Embryonic facial prominence (tissue), 1 donor: ENCODE data around the gene MEAF6.

Source experiments
- DNase-seq: peaks from one replicate; pipeline ENCODE4 v3.0.0-alpha.2; 2016; ENCODE audit errors: extremely low spot score

Gene MEAF6

DNA sequence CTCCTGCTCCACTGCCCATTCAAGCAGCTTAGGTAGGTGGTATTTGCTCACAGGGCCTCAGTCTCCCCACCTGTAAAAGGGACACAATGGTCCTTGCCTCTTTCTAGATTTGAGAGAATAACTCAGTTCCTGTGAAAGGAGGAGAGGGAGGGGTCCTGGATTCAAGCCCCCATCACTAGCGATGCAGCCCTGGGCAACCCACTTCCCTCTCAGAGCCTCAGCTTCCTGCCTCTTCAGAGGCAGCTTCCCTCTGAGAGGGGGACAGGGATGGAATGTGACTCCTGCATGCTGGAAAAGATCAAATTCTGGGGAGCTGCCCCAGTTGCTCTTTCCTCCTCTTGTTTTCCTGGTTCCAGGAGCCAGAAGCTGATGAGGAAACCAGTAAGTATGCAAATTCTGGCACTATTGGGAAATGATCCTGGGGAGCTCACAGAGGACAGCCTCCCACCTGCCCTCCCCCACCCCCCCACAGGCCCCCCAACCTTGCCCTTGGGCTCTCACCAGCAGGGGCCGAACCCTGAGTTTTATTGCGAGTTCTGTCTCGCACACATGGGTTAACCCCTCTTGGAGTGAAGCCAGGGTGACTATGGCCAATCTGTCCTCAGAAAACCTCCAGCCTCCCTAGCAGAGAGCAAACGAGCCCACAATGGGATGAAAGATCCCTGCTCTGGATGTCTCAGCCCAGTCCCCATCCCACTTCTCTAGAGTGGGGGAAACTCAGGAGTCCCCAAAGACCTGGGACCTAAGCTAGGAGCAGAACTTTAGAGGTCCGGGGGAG lies 28.5 kb downstream of the MEAF6 start:
- DNase-seq: no peak

DNA sequence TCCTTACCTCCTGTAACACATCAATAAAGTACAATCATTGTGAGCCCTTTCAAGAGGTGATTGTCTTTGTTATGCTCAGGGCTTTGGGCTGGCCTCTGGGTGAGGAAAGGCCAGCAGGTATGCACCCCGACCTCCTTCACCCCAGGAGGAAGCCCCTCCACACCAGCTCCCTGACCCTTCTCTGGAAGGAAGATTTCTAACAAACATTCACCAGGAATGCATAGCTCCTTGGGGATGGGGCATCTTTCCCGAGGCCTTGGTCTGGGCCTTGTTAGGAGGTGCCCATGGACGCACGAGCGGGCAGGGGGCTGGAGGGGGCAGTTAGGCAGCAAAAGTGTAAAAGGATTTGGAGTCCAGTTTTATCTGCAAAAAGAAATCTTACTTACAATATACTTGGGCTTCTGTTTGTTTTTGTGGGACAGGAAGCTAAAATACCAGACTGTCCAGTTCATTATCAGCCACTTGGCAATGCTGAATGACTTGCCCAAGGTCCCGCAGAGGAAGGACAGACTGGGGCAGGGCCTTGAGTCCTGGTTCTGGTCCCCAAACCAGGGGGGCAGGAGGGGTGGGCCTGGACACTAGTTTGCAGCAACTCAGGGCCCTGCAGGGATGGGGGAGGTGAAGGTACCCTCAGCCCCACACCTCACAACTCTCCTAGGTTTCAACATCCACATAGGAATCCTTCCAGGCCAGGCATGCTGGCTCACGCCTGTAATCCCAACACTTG lies 30.1 kb downstream of the MEAF6 start:
- DNase-seq: no peak

DNA sequence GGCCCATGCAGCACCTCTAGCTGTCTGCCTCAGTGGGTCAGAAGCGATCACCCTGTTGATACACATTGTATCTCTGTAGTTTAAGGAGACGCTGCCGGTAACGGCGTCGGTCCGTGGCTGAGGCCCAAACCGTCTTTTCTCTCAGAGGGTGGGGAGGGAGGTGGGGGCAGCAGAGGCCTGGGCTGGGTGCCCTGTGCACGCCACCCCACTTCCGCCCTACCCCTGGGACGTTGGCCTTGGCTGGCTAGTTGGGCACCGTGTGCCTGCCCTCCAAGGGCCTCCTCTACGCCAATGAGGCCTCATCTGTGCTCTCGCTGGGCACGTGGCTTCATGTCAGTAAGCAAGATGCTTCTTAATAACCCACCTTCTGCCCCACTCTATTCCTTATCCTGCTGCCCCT lies 30.8 kb downstream of the MEAF6 start:
- DNase-seq: no peak

DNA sequence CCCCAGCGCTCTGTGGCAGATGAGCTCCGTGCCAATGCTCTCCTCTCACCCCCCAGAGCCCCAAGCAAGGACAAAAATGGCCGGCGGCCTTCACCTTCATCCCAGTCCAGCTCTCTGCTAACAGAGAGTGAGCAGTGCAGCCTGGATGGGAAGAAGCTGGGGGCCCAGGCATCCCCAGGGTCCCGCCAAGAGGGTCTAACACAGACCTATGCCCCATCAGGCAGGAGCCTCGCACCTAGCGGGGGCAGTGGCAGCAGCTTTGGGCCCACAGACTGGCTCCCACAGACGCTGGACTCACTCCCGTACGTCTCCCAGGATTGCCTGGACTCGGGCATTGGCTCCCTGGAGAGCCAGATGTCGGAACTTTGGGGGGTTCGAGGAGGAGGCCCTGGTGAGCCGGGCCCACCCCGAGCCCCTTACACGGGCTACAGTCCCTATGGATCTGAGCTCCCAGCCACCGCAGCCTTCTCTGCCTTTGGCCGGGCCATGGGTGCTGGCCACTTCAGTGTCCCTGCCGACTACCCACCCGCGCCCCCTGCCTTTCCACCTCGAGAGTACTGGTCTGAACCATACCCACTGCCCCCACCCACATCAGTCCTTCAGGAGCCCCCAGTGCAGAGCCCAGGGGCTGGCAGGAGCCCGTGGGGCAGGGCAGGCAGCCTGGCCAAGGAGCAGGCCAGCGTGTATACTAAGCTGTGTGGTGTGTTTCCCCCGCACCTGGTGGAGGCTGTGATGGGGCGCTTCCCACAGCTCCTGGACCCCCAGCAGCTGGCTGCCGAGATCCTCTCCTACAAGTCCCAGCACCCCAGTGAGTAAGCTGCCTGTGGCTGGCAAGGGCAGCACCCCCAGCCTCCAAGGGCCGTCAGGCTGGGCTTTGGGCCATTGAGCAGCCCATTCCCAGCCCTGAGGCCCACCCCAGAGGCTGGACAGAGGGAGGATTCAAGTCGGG lies 31.5 kb downstream of the MEAF6 start:
- no peak for DNase-seq

DNA sequence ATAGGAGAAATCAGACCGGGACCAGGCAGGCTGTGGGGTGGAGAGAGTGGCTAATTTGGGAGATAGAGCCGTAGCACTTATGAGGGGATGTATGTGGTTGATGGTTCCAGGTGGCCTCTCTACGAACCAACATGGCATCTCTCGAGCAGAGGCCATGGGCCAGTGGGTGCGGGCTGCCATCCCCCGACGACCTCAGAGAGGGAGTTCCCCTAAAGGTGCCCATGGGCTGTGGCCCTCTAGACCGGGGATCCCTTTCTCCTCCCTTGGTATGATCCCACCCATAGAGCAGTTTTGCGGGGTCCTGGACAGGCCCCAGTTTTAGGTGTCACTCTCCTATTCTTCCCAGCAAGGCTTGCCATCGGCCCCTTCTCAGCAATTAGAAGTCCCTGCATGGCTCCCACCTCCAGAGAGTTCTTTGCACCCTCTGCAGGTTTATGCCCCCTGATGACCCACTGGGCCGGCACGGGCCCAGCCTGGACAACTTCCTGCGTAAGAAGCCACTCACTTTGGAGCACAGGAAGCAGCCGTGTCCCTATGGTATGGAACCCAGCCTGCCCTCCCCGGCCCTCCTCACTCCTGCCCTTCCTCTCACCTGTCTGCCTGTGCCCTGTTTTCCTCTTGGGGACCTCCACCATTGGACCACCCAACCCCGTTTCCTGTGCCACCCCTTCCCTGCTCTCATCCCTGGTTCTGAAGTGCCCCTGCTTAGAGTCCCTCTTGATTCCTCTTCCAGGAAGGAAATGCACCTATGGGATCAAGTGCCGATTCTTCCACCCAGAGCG lies 32.4 kb downstream of the MEAF6 start:
- DNase-seq: no peak

DNA sequence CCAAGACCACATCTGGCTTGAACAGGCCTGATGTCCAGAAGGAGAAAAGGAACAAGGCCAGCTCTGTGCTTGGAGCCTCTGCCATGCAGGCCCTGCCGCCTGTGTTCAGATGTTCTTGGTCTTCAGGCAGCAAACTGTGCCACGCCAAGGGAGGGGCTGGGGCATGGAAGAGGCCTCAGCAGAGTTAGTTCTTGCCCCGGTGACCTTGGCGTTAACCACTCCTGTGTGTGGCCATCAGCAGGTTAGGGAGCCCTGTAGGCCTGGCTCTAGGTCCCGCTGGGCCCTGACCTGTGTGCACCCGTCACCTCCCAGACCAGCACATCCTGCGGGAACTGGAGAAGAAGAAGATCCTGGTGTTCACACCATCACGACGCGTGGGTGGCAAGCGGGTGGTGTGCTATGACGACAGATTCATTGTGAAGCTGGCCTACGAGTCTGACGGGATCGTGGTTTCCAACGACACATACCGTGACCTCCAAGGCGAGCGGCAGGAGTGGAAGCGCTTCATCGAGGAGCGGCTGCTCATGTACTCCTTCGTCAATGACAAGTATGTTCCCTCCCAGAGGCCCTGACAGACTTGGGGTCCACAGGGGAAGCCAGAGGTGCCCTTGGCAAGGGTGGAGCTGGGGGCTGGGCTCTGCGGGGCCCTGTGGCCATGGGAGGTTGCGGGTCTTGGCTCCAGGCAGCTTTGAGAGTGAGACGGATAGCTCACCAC lies 33.1 kb downstream of the MEAF6 start:
- no peak for DNase-seq

DNA sequence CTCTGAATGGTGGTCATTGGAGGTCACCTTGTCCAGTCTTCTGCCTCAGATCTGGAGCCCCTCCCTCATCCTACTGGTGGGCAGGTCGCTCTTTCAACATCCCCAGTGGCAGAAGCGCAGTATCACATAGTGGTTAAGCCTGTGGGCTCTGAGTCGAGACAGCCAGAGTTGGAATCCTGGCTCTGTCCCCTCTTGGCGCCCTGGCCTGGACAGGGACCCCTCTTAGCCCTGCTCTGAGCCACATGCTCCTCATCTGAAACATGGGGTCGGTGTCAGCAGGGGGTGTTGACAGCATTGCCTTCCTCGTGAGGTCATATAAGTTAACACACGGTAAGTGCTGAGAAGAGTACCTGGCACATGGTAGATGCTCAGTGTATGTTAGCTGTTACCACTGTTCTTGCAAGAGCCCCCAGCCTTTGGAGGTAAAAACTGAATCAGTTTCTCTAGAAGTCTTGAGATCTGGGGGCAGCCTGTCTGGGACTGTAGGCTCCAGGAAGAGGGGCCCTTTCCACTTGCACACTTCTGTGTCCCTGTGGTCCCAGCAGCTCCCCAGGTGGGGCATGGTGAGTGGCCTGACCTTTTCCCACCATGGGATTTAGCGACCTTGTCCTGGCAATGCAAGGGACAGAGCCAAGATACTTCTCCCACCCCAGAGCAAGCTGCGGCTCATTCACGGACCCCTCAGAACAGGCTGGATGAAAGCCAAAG lies 33.8 kb downstream of the MEAF6 start:
- DNase-seq: no peak

DNA sequence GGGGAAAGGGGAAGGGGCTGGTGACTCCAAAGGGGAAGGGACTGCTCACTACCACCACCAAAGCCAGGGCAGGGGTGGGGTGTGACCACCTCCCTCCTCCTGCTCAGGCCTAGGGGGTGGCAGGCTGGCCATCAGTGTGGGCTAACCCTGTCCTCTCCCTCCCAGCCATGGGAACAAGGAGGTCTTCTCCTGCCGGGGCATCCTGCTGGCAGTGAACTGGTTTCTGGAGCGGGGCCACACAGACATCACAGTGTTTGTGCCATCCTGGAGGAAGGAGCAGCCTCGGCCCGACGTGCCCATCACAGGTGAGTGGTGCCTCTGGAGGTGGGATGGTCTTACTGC lies 34.5 kb downstream of the MEAF6 start:
- DNase-seq: no peak

DNA sequence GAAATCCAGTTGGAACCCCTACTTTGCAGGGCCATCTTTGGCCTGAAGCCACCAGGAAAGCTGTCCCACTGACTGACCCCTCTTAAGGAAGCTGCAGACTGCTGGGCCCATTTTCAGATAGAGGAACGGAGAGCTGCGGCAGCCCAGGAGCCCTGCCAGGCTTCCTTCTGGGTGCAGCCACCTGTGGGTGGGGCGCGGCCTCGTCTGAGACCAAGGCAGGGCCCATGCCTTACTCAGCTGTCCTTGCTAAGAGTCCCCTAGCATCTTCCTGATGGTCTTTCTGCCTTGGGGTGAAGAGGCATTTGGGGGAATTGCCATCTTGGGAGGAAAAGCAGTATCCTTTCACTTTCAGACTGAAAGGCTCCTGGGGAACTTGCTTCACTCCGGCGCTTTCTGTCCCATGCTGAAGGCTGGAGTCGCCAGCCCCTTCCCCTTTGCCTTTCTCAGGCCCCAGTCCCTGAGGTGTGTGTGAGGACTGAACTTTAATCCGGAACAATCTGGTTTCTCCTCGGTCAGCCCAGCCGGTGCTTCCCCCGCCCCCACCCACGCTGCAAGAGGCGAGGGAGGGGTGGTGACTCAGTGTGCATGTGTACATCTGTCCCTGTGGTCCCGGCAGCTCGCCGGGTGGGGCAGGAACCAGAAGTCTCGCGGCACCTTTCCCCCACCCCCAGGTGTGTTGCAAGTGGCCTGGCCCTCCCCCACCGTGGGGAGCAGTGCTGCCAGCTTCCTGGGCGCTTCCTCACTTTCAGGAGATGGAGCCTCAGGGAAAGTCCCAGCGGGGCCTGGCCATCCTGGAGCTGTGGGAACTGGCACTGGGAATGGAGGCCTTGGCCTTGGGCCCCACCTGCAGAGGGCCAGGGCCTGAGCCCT lies 35.1 kb downstream of the MEAF6 start:
- no peak for DNase-seq

DNA sequence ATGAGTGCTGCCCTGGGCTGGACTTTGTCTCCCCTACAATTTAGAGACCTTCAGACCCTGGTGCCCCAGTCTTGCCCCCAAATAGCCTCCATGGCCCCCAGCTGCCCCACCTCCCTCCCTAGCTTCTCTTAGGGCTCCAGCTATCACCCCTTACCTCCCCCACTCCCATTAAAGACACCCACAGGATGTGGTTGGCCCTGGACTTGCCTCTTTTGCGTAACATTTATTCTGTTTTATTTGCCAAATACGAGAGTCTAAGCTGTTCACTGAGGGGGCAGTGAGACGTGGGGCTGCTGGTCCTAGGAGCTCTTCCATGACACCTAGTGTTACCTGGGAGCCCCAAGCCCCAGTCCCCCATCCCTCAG lies 35.7 kb downstream of the MEAF6 start:
- no peak for DNase-seq

DNA sequence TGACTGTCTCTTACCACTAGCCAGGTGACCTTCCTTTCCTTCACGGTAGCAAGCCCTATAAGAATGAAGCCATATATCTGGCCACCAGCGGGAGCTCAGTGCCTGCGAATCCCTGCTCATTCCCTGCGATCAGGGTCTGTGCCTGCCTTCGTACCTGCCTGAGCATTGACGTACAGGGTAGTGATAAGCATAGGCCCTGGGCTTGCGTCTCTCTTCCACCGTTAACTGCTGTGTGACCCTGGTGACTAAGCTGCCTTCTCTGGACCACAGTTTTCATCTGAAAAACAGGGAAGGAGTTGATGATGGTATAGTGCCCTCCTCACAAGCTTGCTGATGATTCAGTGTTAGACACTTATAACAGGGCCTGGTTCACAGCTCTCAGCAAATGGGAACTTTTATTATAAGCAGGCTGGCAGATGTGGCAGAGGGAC lies 36.1 kb downstream of the MEAF6 start:
- no peak for DNase-seq

DNA sequence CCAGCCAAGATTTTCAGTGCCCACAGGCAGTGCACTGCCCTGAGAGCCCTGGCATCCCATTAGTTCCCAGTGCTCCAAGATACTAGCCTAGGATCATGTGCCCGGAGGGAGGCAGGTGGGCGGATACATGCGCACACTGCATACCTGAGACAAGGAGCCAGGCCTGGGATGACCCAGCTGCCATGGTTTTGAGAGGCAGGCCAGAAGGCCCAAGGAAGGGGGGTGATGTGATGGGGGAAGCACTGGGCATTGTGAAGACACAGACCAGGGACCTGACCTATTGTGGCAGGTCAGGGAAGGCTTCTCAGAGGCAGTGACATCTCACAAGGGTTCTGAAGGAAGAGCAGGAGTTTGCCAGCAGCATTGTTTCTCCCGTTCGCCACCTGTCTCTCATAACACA lies 36.6 kb downstream of the MEAF6 start:
- DNase-seq: no peak

DNA sequence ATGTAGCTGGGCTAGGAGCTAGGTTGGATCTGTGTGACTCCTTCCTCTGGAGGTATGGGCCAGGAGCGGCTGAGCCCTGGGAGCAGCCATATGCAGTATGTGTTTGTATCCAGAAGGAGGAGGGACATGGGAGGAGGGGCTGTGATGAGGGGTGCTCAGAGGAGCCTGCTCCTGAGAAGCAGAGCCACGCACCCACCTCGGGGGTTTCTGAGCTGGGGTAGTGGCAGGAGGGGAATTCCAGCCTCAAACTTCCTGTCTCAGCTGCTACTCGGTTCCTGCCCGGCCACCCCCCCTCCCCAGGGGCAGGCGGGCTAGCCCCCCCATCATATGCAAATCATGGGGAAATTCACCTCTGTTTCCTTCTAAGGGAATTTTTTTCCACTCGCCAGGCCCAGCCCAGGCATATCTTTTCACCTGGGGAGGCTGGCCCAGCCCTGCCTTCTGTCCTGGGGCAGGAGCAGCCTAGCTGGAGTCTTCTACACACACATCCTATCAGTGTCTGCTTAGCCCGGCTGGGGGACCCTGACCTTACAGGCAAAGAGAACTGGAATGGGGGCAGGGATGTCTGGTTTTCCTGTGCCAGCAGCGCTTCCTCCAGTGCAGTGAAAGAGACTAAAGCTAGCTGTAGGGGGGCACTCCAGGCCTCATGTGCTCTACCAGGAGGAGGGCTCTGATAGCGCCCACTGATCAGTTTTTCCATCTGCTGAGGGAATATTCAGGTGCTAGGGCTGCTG lies 37.2 kb downstream of the MEAF6 start:
- DNase-seq: no peak

DNA sequence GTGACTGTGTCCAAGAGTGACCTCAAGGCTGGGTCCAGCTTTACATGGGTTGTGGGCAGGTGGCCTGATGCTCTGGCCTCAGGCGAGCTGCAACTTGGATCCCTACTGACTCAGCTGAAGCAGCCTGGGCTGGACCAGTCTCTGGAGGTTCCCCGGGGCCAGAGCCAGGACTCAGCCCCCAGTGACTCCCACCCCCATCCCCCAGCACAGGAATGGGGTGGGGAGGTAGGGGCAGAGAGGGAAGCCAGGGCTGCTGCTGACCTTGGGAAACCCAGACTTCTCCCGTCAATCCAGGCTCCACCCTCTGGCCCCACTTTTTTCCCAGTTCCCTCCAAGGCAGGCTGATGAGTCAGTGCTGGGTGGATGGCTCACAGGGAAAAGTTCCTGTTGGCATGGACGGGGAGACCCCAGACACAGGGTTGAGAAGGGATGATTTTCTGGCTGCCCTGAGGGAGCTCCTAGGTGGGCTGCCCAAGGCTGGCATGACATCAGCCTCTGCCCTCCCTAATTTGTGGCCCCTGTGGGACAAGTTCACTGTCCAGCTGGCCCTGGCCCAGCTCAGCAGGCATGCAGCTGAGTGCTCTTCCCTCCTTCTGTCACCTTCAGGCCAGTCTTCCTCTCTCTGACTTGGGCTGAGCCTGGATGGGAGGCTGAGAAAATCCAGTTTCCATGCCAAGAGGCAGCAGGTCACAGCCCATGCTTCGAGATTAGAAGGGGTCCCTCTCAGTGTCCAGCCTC lies 37.9 kb downstream of the MEAF6 start:
- DNase-seq: no peak

DNA sequence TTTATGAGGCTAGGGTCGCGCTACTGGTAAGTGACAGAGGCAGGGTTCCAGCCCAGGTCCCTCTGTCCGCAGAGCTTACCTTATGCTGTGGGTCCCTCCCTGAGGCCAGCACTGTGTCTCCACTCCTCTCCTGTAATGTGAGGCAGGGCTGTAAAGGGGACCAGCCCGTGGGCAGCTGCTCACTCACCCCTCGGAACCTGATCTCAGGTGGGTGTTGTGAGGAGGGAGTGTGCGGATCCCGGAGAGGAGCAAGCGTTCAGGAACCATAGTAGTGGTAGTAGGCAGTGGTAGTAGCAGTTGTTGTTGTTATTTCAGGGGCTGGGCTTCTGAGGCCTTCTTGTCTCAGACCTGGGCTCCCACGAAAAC lies 38.5 kb downstream of the MEAF6 start:
- no peak for DNase-seq

DNA sequence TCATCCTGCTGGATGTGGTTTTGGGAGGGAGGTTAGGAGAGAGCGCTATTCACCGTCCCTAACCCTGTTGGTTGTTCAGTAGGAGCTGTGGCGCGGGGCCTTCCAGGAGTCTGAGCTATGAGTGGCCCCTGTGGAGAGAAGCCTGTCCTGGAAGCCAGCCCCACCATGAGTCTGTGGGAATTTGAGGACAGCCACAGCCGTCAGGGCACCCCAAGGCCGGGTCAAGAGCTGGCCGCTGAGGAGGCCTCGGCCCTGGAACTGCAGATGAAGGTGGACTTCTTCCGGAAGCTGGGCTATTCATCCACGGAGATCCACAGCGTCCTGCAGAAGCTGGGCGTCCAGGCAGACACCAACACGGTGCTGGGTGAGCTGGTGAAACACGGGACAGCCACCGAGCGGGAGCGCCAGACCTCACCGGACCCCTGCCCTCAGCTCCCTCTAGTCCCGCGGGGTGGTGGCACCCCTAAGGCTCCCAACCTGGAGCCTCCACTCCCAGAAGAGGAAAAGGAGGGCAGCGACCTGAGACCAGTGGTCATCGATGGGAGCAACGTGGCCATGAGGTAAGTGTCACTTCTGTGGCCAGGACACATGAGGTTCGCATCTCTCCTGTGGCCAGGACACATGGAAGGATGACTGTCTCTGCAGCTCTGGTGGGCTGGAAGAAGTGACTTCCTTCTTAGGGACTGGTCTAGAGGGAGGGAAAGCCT lies 39.0 kb downstream of the MEAF6 start:
- no peak for DNase-seq

DNA sequence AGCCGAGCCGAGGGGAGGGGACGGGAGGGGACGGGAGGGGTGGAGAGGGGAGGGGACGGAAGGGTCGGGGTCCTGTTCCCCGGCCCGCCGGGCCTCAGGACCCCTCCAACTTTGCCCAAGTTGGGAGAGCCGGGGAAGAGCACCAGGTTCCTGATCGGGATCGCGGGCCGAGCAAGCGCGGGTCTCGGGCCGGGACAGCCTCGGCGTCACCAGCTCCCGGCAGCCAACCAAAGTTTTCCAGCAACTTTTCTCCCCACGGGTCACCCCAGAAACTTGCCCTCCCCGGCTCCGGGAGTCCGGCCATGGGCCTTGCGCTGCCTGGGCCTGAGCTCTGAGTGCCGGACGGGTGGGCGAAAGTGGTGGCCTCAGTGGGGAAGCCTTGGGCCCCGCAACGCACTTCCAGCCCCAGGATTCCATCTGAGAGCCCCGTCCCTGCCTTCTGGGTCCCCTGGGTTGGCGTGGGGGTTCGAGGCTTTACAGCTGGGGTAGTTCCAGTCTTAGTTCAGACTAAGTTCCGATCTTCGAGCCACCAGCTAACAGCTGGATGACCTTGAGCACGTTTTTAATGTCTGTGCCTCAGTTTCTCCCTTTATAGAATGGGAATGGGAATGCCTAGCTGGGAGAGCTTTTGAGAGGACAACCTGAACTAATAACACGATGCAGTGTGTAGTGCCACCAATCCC lies 39.7 kb downstream of the MEAF6 start:
- DNase-seq: no peak
